H1 (cell line): ENCODE measurements around the gene TPP2. TPM values are rescaled to one million over a fixed set of nuclear protein-coding genes. Genes with fewer than 3 reads are reported as not detected.

Experiments used
- CTCF ChIA-PET: fragments of 300-600 bp; sonication (Branson Sonifier 250); formaldehyde crosslinking; loops from one replicate; lab custom pipeline; 2021; ENCODE audit not compliant: partially characterized antibody; lab: Charles Lee
- POLR2A ChIA-PET: fragments of 300-600 bp; sonication (Branson Sonifier 250); formaldehyde crosslinking; loops from one replicate; lab custom pipeline; 2021; ENCODE audit warnings: inconsistent platforms; ENCODE audit not compliant: partially characterized antibody; lab: Charles Lee
- DNase-seq, 2 experiments: peaks; one replicate each; pipeline versions ENCODE4 v3.0.0 to v3.0.0-alpha.2; 2010 to 2022; ENCODE audit warnings: low spot score in 2 of 2, low read depth in 1 of 2, mixed read lengths in 1 of 2
- FAIRE-seq: peaks from 2 replicates; lab custom pipeline; 2011; peaks lifted over from hg19 to GRCh38; lab: Jason Lieb, UNC
- H2AFZ ChIP-seq: 2 replicates; pipeline ENCODE4 v1.8.1; 2012; ENCODE audit warnings: low read length, inconsistent platforms
- H2AK5ac ChIP-seq: 2 replicates; pipeline ENCODE4 v1.6.1; 2013; ENCODE audit warnings: low read depth, low read length
- H2BK120ac ChIP-seq: replicated peaks from 2 replicates; pipeline ENCODE3; 2013; ENCODE audit warnings: low read depth, low read length, inconsistent platforms
- H2BK12ac ChIP-seq: 2 replicates; pipeline ENCODE4 v1.6.1; 2013; ENCODE audit warnings: low read depth, low read length
- H2BK15ac ChIP-seq: 2 replicates; pipeline ENCODE4 v1.6.1; 2013; ENCODE audit warnings: low read length
- H2BK20ac ChIP-seq: 2 replicates; pipeline ENCODE4 v1.6.1; 2013; ENCODE audit warnings: low read length
- H2BK5ac ChIP-seq: 2 replicates; pipeline ENCODE4 v1.6.1; 2013; ENCODE audit warnings: low read depth, low read length
- H3K14ac ChIP-seq: 2 replicates; pipeline ENCODE4 v1.6.1; 2013; ENCODE audit warnings: inconsistent platforms; ENCODE audit not compliant: insufficient read length
- H3K18ac ChIP-seq: 2 replicates; pipeline ENCODE4 v1.6.1; 2013; ENCODE audit warnings: low read length; ENCODE audit errors: extremely low read depth
- H3K23ac ChIP-seq: 2 replicates; pipeline ENCODE4 v1.6.1; 2013; ENCODE audit warnings: inconsistent platforms; ENCODE audit not compliant: insufficient read length
- H3K23me2 ChIP-seq: 2 replicates; pipeline ENCODE4 v1.6.1; 2013; ENCODE audit warnings: low read depth, low read length
- H3K27ac ChIP-seq: 2 replicates; pipeline ENCODE4 v1.6.1; 2011; ENCODE audit warnings: low read depth, low read length, inconsistent platforms
- H3K27me3 ChIP-seq, 4 experiments: replicated peaks in 1 of 4; 1 replicate in 1 of 4; 2 replicates in 3 of 4; pipeline versions ENCODE4 v1.6.1 to v1.8.1; 2011 to 2013; ENCODE audit warnings: low read length in 3 of 4, mild to moderate bottlenecking in 3 of 4, inconsistent platforms in 2 of 4, mixed read lengths in 2 of 4, moderate library complexity in 1 of 4; ENCODE audit not compliant: control insufficient read depth in 3 of 4, insufficient read depth in 3 of 4; ENCODE audit errors: extremely low read depth in 1 of 4
- H3K36me3 ChIP-seq, 4 experiments: 2 replicates each; pipeline versions ENCODE4 v1.6.1 to v1.8.1; 2011 to 2013; ENCODE audit warnings: mild to moderate bottlenecking in 4 of 4, low read length in 3 of 4, moderate library complexity in 2 of 4, control low read depth in 1 of 4, inconsistent platforms in 1 of 4; ENCODE audit not compliant: insufficient read depth in 4 of 4, control insufficient read depth in 2 of 4
- H3K4ac ChIP-seq: replicated peaks from 2 replicates; pipeline ENCODE3; 2013; ENCODE audit warnings: low read length, low read depth, mixed read lengths, inconsistent platforms; ENCODE audit not compliant: insufficient read length
- H3K4me1 ChIP-seq, 4 experiments: replicated peaks in 1 of 4; 1 replicate in 1 of 4; 2 replicates in 3 of 4; pipeline versions ENCODE4 v1.6.1 to v1.8.1; 2011 to 2013; ENCODE audit warnings: low read length in 3 of 4, inconsistent platforms in 2 of 4, mixed read lengths in 1 of 4; ENCODE audit not compliant: insufficient read depth in 4 of 4, control insufficient read depth in 3 of 4
- H3K4me2 ChIP-seq, 2 experiments: 2 replicates each; pipeline versions ENCODE4 v1.6.1 to v1.8.1; 2011 to 2013; ENCODE audit warnings: low read depth in 2 of 2, low read length in 2 of 2, control low read depth in 1 of 2, inconsistent platforms in 1 of 2, mild to moderate bottlenecking in 1 of 2; ENCODE audit not compliant: insufficient read depth in 1 of 2
- H3K4me3 ChIP-seq, 4 experiments: fragments of 200-600, 300-600 bp in 1 of 4; sonication (generic), shearing (Covaris generic), sonication (Bioruptor Twin) in 1 of 4; 2 replicates each; pipeline versions ENCODE4 v1.5.1 to v1.8.1; 2011 to 2016; ENCODE audit warnings: low read length in 4 of 4, low read depth in 3 of 4, control low read depth in 2 of 4, inconsistent platforms in 2 of 4, mild to moderate bottlenecking in 2 of 4, mixed read lengths in 1 of 4, moderate library complexity in 1 of 4; ENCODE audit not compliant: insufficient read depth in 2 of 4; ENCODE audit errors: extremely low read depth in 1 of 4
- H3K56ac ChIP-seq: replicated peaks from 2 replicates; pipeline ENCODE3; 2013; ENCODE audit warnings: low read depth, mild to moderate bottlenecking, mixed read lengths, low read length, inconsistent platforms; ENCODE audit not compliant: insufficient read length
- H3K79me1 ChIP-seq: 2 replicates; pipeline ENCODE4 v1.6.1; 2013; ENCODE audit warnings: low read depth, low read length, control low read depth
- H3K79me2 ChIP-seq, 2 experiments: 2 replicates each; pipeline versions ENCODE4 v1.6.1 to v1.8.1; 2012 to 2013; ENCODE audit warnings: low read length in 2 of 2, mild to moderate bottlenecking in 2 of 2, inconsistent platforms in 1 of 2; ENCODE audit not compliant: insufficient read depth in 2 of 2, control insufficient read depth in 1 of 2
- H3K9ac ChIP-seq, 4 experiments: replicated peaks in 1 of 4; 1 replicate in 1 of 4; 2 replicates in 3 of 4; pipeline versions ENCODE4 v1.6.1 to v1.8.1; 2011 to 2013; ENCODE audit warnings: low read depth in 3 of 4, low read length in 3 of 4, control low read depth in 2 of 4, mild to moderate bottlenecking in 2 of 4, moderate library complexity in 2 of 4, inconsistent platforms in 1 of 4; ENCODE audit errors: extremely low read depth in 1 of 4
- H3K9me3 ChIP-seq, 2 experiments: 2 replicates each; pipeline versions ENCODE4 v1.6.1 to v1.8.1; 2012 to 2013; ENCODE audit warnings: mild to moderate bottlenecking in 2 of 2, moderate library complexity in 2 of 2, control low read depth in 1 of 2, inconsistent platforms in 1 of 2, low read depth in 1 of 2, low read length in 1 of 2, mixed read lengths in 1 of 2; ENCODE audit not compliant: insufficient read depth in 2 of 2
- H4K20me1 ChIP-seq, 2 experiments: replicated peaks in 1 of 2; 2 replicates each; pipeline versions ENCODE3 to v1.8.1; 2011 to 2013; ENCODE audit warnings: inconsistent platforms in 2 of 2, low read length in 2 of 2, mild to moderate bottlenecking in 1 of 2; ENCODE audit not compliant: insufficient read depth in 2 of 2, control insufficient read depth in 1 of 2
- H4K5ac ChIP-seq: 2 replicates; pipeline ENCODE4 v1.6.1; 2013; ENCODE audit warnings: low read length, low read depth, mixed read lengths, inconsistent platforms; ENCODE audit not compliant: insufficient read length
- H4K8ac ChIP-seq: 2 replicates; pipeline ENCODE4 v1.8.0; 2013; ENCODE audit warnings: mild to moderate bottlenecking, moderate library complexity, low read length, inconsistent platforms; ENCODE audit not compliant: insufficient read depth; ENCODE audit errors: extremely low read depth
- H4K91ac ChIP-seq: replicated peaks from 2 replicates; pipeline ENCODE3; 2013; ENCODE audit warnings: low read length, mixed read lengths, inconsistent platforms; ENCODE audit not compliant: insufficient read length
- CREB1 ChIP-seq: IDR thresholded peaks from 2 replicates; pipeline ENCODE4 v1.6.1; 2012; ENCODE audit warnings: inconsistent platforms
- EZH2 ChIP-seq: fragments of 200-600 bp; sonication (generic); IDR thresholded peaks from 2 replicates; pipeline ENCODE4 v1.7.1; 2012; ENCODE audit warnings: low read depth, mild to moderate bottlenecking, moderate library complexity, low read length, inconsistent platforms; ENCODE audit not compliant: severe bottlenecking
- JUN ChIP-seq: IDR thresholded peaks from 2 replicates; pipeline ENCODE4 v1.6.1; 2011; ENCODE audit warnings: low read depth, mild to moderate bottlenecking, improper control_type of control experiment, low read length
- KDM4A ChIP-seq: IDR thresholded peaks from one replicate; pipeline ENCODE4 v1.7.1; 2012; ENCODE audit warnings: low read depth, mild to moderate bottlenecking, moderate library complexity, low read length, inconsistent platforms; ENCODE audit not compliant: severe bottlenecking
- NRF1 ChIP-seq: IDR thresholded peaks from 2 replicates; pipeline ENCODE4 v1.6.1; 2011; ENCODE audit warnings: mild to moderate bottlenecking, low read depth, low read length, improper control_type of control experiment
- RFX5 ChIP-seq: IDR thresholded peaks from 2 replicates; pipeline ENCODE4 v1.6.1; 2011; ENCODE audit warnings: low read depth, low read length, improper control_type of control experiment, borderline replicate concordance
- SIRT6 ChIP-seq: IDR thresholded peaks from one replicate; pipeline ENCODE4 v1.7.1; 2012; ENCODE audit warnings: low read length, inconsistent platforms
- SIX5 ChIP-seq: IDR thresholded peaks from 2 replicates; pipeline ENCODE4 v1.6.1; 2011; ENCODE audit warnings: mild to moderate bottlenecking, low read depth, low read length
- TEAD4 ChIP-seq: IDR thresholded peaks from 2 replicates; pipeline ENCODE4 v1.6.1; 2012; ENCODE audit warnings: low read depth, low read length, inconsistent platforms, mixed read lengths
- USF2 ChIP-seq: IDR thresholded peaks from 2 replicates; pipeline ENCODE4 v1.6.1; 2011; ENCODE audit warnings: low read length, improper control_type of control experiment
- ZNF274 ChIP-seq: IDR thresholded peaks from 2 replicates; pipeline ENCODE4 v1.7.0; 2012; ENCODE audit warnings: low read length, borderline replicate concordance; ENCODE audit errors: extremely low read depth
- WGBS, 2 experiments: shearing (Covaris generic) in 1 of 2; methylation state at CpG; one replicate each; pipeline versions ENCODE4 v1.1.6 to v1.1.7; 2013 to 2015; ENCODE audit warnings: low lambda C conversion rate in 2 of 2, mixed read lengths in 2 of 2, inconsistent platforms in 1 of 2, low coverage in 1 of 2, missing lambda C conversion rate in 1 of 2; ENCODE audit not compliant: insufficient replicate concordance in 2 of 2, insufficient coverage in 1 of 2, insufficient read length in 1 of 2; ENCODE audit errors: extremely low coverage in 1 of 2, missing lambda C conversion rate in 1 of 2; 5-methylcytosine and 5-hydroxymethylcytosine counted together
- polyA plus RNA-seq, 7 experiments: library from polyadenylated mRNA; depleted of rRNA in 3 of 7; stranded (reverse) in 5 of 7; unstranded in 2 of 7; fragments of >200 nt in 5 of 7; fragments of 200-250 nt in 2 of 7; gene quantifications; 1 replicate in 5 of 7; 2 replicates in 1 of 7; 4 replicates in 1 of 7; pipeline versions ENCODE4 v1.2.1 to v1.2.3, GENCODE V29; 2011 to 2013; ENCODE audit warnings: missing spikeins in 2 of 7, mixed read lengths in 2 of 7
- total RNA-seq: library from RNA; stranded (reverse); fragmentation: NEBNext Ultra II Directional; extraction: Animal tissue kit (Norgen Biotek cat#: 25700); gene quantifications from 2 replicates; pipeline ENCODE4 v1.2.1, GENCODE V29; 2021

The TPP2 gene
- total and polyA plus RNA-seq, 2 of the 8 experiments (the other 6 are each of a cell fraction or from before 2014, with no cell fraction given) = 15.9 to 85.7 TPM

GRCh38 chr13:102687520-102687919 lies 90.7 kb downstream of the TPP2 start:
- CTCF ChIA-PET = interaction anchor here (0.6 kb wide), 1 partner anchor 107 kb away, joined by 3 read pairs; no protein-coding TSS in a partner anchor

More at GRCh38 chr13:102687520-102687919, 90.7 kb downstream of the TPP2 start:
- Histone ChIP-seq H3K9ac (no peak overlapping the region), H3K36me3 (no peaks in the 10 kb centered on the region), H3K14ac (no peak overlapping the region), H4K20me1 (no peaks in the 10 kb centered on the region), H3K4me1 (peaks cover 0 to 10% (median 7%) of the 10 kb centered on the region in 4 experiments), H2BK12ac (no peak overlapping the region), H3K79me1 (no peaks in the 10 kb centered on the region), H2AFZ (no peak overlapping the region), H2BK5ac (no peak overlapping the region; the same call in 1 of the 2 replicates), H4K5ac (peak overlapping the region; percentile 35), H4K91ac (no peak overlapping the region), H3K9me3 (no peaks in the 10 kb centered on the region), H3K23me2 (no peaks in the 10 kb centered on the region), H3K4me2 (no peak overlapping the region), H2BK120ac (no peak overlapping the region), H3K23ac (no peak overlapping the region), H2BK15ac (no peak overlapping the region), H3K18ac (no peak overlapping the region), H2AK5ac (no peak overlapping the region), H4K8ac (no peak overlapping the region), H2BK20ac (no peak overlapping the region), H3K79me2 (no peaks in the 10 kb centered on the region), H3K4ac (no peak overlapping the region), H3K27me3 (no peaks in the 10 kb centered on the region), H3K27ac (no peak overlapping the region), H3K4me3 (no peak overlapping the region), H3K56ac (no peak overlapping the region)
- POLR2A ChIA-PET = no interaction called here
- TF ChIP-seq TEAD4 = no peak
- no peak for TF ChIP-seq RFX5
- no peak for TF ChIP-seq CREB1
- no peak for TF ChIP-seq NRF1
- no peak for TF ChIP-seq JUN
- no peak for TF ChIP-seq EZH2
- no peak for TF ChIP-seq ZNF274
- TF ChIP-seq SIRT6 = no peak
- TF ChIP-seq KDM4A = no peak
- TF ChIP-seq USF2 = no peak
- no peak for TF ChIP-seq SIX5
- DNase-seq = no peak
- FAIRE-seq = no peak
- WGBS, 2 experiments = 86% methylated on average over 7 of the region's 7 CpGs; no CpG with 5 or more reads in 1 of the 2 experiments
